HEK293 (cell line): Measurements from ENCODE around the gene UBE2F.

Source experiments
- BCL11A ChIP-seq: fragments of 450-650 bp; formaldehyde crosslinking; IDR thresholded peaks from 2 replicates; pipeline ENCODE4 v1.5.1; 2016; ENCODE audit warnings: low read depth, missing biosample characterization, missing genetic modification characterization
- GLIS1 ChIP-seq: fragments of 450-650 bp; formaldehyde crosslinking; IDR thresholded peaks from 2 replicates; pipeline ENCODE4 v1.5.1; 2016; ENCODE audit warnings: missing biosample characterization, missing genetic modification characterization
- HOXA7 ChIP-seq: sonication (generic); formaldehyde crosslinking; IDR thresholded peaks from 2 replicates; pipeline ENCODE4 v1.8.1; 2022; ENCODE audit warnings: missing genetic modification reagents, borderline replicate concordance
- KLF16 ChIP-seq: fragments of 450-650 bp; formaldehyde crosslinking; IDR thresholded peaks from 2 replicates; pipeline ENCODE4 v1.5.1; 2017; ENCODE audit warnings: missing biosample characterization, missing genetic modification characterization
- OSR2 ChIP-seq: fragments of 450-650 bp; formaldehyde crosslinking; IDR thresholded peaks from 2 replicates; pipeline ENCODE4 v1.5.1; 2016; ENCODE audit warnings: missing biosample characterization, missing genetic modification characterization
- OVOL3 ChIP-seq: fragments of 450-650 bp; formaldehyde crosslinking; IDR thresholded peaks from 2 replicates; pipeline ENCODE4 v1.5.1; 2016; ENCODE audit warnings: missing biosample characterization, missing genetic modification characterization
- SETDB1 ChIP-seq: IDR thresholded peaks from one replicate; pipeline ENCODE4 v1.6.1; 2017; ENCODE audit warnings: mild to moderate bottlenecking, low read length, moderate library complexity, mixed read lengths; ENCODE audit not compliant: insufficient read length
- ZNF121 ChIP-seq: fragments of 450-650 bp; formaldehyde crosslinking; IDR thresholded peaks from 2 replicates; pipeline ENCODE4 v1.5.1; 2016; ENCODE audit warnings: missing biosample characterization, missing genetic modification characterization
- ZNF174 ChIP-seq: fragments of 450-650 bp; formaldehyde crosslinking; IDR thresholded peaks from 2 replicates; pipeline ENCODE4 v1.5.0; 2017; ENCODE audit warnings: missing biosample characterization, mild to moderate bottlenecking, missing genetic modification characterization
- ZNF214 ChIP-seq: fragments of 450-650 bp; formaldehyde crosslinking; IDR thresholded peaks from 2 replicates; pipeline ENCODE4 v1.5.1; 2017; ENCODE audit warnings: missing biosample characterization, mild to moderate bottlenecking, missing genetic modification characterization, borderline replicate concordance
- ZNF23 ChIP-seq: fragments of 450-650 bp; formaldehyde crosslinking; IDR thresholded peaks from 2 replicates; pipeline ENCODE4 v1.5.1; 2016; ENCODE audit warnings: missing biosample characterization, missing genetic modification characterization, borderline replicate concordance
- ZNF404 ChIP-seq: fragments of 450-650 bp; formaldehyde crosslinking; IDR thresholded peaks from 2 replicates; pipeline ENCODE4 v1.5.1; 2017; ENCODE audit warnings: missing biosample characterization, missing genetic modification characterization
- ZNF416 ChIP-seq: fragments of 450-650 bp; formaldehyde crosslinking; IDR thresholded peaks from 2 replicates; pipeline ENCODE4 v1.5.1; 2016; ENCODE audit warnings: missing biosample characterization, missing genetic modification characterization
- ZNF473 ChIP-seq: fragments of 450-650 bp; formaldehyde crosslinking; IDR thresholded peaks from 2 replicates; pipeline ENCODE4 v1.5.1; 2017; ENCODE audit warnings: missing biosample characterization, missing genetic modification characterization
- ZNF610 ChIP-seq: fragments of 450-650 bp; formaldehyde crosslinking; IDR thresholded peaks from 2 replicates; pipeline ENCODE4 v1.5.1; 2016; ENCODE audit warnings: missing biosample characterization, missing genetic modification characterization, borderline replicate concordance
- ZNF629 ChIP-seq: fragments of 450-650 bp; formaldehyde crosslinking; IDR thresholded peaks from 2 replicates; pipeline ENCODE4 v1.5.1; 2017; ENCODE audit warnings: missing biosample characterization, missing genetic modification characterization
- ZNF677 ChIP-seq: fragments of 450-650 bp; IDR thresholded peaks from 2 replicates; pipeline ENCODE4 v1.5.0; 2018; ENCODE audit warnings: missing biosample characterization, mild to moderate bottlenecking, missing genetic modification characterization, moderate library complexity
- ZNF701 ChIP-seq: fragments of 450-650 bp; formaldehyde crosslinking; IDR thresholded peaks from 2 replicates; pipeline ENCODE4 v1.5.1; 2016; ENCODE audit warnings: missing biosample characterization, missing genetic modification characterization
- ZNF768 ChIP-seq: fragments of 450-650 bp; formaldehyde crosslinking; IDR thresholded peaks from 2 replicates; pipeline ENCODE4 v1.5.1; 2018; ENCODE audit warnings: missing biosample characterization, mild to moderate bottlenecking, missing genetic modification characterization
- ZNF843 ChIP-seq: fragments of 450-650 bp; formaldehyde crosslinking; IDR thresholded peaks from 2 replicates; pipeline ENCODE4 v1.5.1; 2016; ENCODE audit warnings: missing biosample characterization, missing genetic modification characterization
- ZSCAN23 ChIP-seq: fragments of 450-650 bp; formaldehyde crosslinking; IDR thresholded peaks from 2 replicates; pipeline ENCODE4 v1.5.1; 2016; ENCODE audit warnings: missing biosample characterization, missing genetic modification characterization
- ZSCAN30 ChIP-seq: fragments of 450-650 bp; IDR thresholded peaks from 2 replicates; pipeline ENCODE4 v1.5.1; 2018; ENCODE audit warnings: missing biosample characterization, mild to moderate bottlenecking, missing genetic modification characterization, moderate library complexity
- TF ChIP-seq, protein P1 (sequence below): fragments of 450-650 bp; IDR thresholded peaks from 2 replicates; pipeline ENCODE4 v1.5.1; 2018; ENCODE audit warnings: missing biosample characterization, mild to moderate bottlenecking, missing genetic modification characterization
- TF ChIP-seq, protein P2 (sequence below): fragments of 450-650 bp; formaldehyde crosslinking; IDR thresholded peaks from 2 replicates; pipeline ENCODE4 v1.5.1; 2017; ENCODE audit warnings: missing biosample characterization, missing genetic modification characterization
- TF ChIP-seq, protein P3 (sequence below): fragments of 450-650 bp; formaldehyde crosslinking; IDR thresholded peaks from 2 replicates; pipeline ENCODE4 v1.5.0; 2017; ENCODE audit warnings: missing biosample characterization, missing genetic modification characterization, borderline replicate concordance
- TF ChIP-seq, protein P4 (sequence below): fragments of 450-650 bp; formaldehyde crosslinking; IDR thresholded peaks from 2 replicates; pipeline ENCODE4 v1.5.1; 2016; ENCODE audit warnings: missing biosample characterization, missing genetic modification characterization
- TF ChIP-seq, protein P5 (sequence below): fragments of 450-650 bp; formaldehyde crosslinking; IDR thresholded peaks from 2 replicates; pipeline ENCODE4 v1.5.1; 2017; ENCODE audit warnings: missing biosample characterization, missing genetic modification characterization
- TF ChIP-seq, protein P6 (sequence below): sonication (generic); formaldehyde crosslinking; IDR thresholded peaks from 2 replicates; pipeline ENCODE4 v1.8.1; 2022; ENCODE audit warnings: mild to moderate bottlenecking, moderate library complexity, missing genetic modification reagents

The UBE2F gene

DNA sequence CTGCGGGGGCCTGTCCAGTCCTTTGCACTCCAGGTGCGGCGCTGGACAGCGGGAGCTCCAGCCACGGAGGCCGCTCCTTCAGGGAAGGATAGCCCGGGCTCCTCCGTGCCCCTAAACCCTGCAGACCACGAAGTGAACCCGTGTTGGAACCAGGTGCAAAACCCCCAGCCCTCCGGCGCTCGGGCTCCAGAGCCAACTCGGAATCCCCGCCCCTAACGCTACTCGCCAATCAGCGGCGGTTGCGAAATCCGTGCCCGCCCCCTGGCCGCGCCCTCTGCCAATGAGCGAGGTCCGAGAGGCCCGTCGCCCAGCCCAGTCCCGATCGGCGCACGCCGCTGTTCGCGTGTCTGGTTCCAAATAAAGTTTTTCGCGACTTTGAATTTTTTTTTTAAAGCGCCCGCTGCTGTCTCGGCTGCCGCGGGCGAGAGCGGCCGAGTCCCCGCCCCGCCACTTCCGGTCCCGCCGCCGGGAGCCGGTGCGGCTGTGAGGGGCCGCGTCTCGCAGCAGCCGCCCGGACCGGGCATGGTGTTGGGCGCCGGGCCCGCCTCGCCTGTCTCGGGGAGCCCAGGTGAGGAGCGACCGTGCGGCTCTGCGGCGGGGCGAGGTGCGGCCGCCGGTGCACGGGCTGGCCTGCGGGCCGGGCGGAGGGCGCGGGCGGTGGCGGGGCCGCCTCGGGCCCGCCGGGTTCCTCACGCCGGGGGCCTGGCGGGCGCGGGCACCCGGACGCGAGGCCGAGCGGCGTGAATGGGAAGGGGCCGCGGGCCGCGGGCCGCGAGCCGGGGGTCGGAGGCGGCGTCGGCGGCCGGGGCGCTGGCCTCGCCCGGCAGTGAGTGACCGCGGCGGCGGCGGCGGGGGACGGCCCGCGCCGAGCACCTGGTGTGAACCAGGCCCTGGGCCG, at the start of gene UBE2F (continued):
- TF ChIP-seq, protein P1, sequence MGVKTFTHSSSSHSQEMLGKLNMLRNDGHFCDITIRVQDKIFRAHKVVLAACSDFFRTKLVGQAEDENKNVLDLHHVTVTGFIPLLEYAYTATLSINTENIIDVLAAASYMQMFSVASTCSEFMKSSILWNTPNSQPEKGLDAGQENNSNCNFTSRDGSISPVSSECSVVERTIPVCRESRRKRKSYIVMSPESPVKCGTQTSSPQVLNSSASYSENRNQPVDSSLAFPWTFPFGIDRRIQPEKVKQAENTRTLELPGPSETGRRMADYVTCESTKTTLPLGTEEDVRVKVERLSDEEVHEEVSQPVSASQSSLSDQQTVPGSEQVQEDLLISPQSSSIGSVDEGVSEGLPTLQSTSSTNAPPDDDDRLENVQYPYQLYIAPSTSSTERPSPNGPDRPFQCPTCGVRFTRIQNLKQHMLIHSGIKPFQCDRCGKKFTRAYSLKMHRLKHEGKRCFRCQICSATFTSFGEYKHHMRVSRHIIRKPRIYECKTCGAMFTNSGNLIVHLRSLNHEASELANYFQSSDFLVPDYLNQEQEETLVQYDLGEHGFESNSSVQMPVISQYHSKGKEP (tag by site-specific recombination): peak; percentile 74
- TF ChIP-seq ZNF174 (no peak), SETDB1 (no peak), ZNF473 (no peak), ZNF843 (tag by site-specific recombination) (0 out of 2 replicates have a peak, but pooled peaks have one; percentile 30), ZSCAN23 (no peak), ZNF768 (tag by site-specific recombination) (no peak), HOXA7 (CRISPR knock-in tag) (no peak), ZNF404 (tag by site-specific recombination) (no peak), GLIS1 (no peak), ZNF629 (tag by site-specific recombination) (peak; percentile 39; the same call in 1 of the 2 replicates), ZNF610 (tag by site-specific recombination) (no peak), ZNF677 (tag by site-specific recombination) (no peak), OVOL3 (no peak), ZSCAN30 (tag by site-specific recombination) (peak; percentile 73), KLF16 (no peak; the same call in 1 of the 2 replicates), ZNF701 (tag by site-specific recombination) (no peak), BCL11A (tag by site-specific recombination) (no peak), OSR2 (tag by site-specific recombination) (no peak), ZNF121 (no peak), ZNF23 (tag by site-specific recombination) (no peak), ZNF214 (tag by site-specific recombination) (no peak), ZNF416 (tag by site-specific recombination) (no peak)
- TF ChIP-seq, protein P2, sequence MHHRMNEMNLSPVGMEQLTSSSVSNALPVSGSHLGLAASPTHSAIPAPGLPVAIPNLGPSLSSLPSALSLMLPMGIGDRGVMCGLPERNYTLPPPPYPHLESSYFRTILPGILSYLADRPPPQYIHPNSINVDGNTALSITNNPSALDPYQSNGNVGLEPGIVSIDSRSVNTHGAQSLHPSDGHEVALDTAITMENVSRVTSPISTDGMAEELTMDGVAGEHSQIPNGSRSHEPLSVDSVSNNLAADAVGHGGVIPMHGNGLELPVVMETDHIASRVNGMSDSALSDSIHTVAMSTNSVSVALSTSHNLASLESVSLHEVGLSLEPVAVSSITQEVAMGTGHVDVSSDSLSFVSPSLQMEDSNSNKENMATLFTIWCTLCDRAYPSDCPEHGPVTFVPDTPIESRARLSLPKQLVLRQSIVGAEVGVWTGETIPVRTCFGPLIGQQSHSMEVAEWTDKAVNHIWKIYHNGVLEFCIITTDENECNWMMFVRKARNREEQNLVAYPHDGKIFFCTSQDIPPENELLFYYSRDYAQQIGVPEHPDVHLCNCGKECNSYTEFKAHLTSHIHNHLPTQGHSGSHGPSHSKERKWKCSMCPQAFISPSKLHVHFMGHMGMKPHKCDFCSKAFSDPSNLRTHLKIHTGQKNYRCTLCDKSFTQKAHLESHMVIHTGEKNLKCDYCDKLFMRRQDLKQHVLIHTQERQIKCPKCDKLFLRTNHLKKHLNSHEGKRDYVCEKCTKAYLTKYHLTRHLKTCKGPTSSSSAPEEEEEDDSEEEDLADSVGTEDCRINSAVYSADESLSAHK (tag by site-specific recombination): no peak
- TF ChIP-seq, protein P3, sequence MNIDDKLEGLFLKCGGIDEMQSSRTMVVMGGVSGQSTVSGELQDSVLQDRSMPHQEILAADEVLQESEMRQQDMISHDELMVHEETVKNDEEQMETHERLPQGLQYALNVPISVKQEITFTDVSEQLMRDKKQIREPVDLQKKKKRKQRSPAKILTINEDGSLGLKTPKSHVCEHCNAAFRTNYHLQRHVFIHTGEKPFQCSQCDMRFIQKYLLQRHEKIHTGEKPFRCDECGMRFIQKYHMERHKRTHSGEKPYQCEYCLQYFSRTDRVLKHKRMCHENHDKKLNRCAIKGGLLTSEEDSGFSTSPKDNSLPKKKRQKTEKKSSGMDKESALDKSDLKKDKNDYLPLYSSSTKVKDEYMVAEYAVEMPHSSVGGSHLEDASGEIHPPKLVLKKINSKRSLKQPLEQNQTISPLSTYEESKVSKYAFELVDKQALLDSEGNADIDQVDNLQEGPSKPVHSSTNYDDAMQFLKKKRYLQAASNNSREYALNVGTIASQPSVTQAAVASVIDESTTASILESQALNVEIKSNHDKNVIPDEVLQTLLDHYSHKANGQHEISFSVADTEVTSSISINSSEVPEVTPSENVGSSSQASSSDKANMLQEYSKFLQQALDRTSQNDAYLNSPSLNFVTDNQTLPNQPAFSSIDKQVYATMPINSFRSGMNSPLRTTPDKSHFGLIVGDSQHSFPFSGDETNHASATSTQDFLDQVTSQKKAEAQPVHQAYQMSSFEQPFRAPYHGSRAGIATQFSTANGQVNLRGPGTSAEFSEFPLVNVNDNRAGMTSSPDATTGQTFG (tag by site-specific recombination): no peak
- TF ChIP-seq, protein P4, sequence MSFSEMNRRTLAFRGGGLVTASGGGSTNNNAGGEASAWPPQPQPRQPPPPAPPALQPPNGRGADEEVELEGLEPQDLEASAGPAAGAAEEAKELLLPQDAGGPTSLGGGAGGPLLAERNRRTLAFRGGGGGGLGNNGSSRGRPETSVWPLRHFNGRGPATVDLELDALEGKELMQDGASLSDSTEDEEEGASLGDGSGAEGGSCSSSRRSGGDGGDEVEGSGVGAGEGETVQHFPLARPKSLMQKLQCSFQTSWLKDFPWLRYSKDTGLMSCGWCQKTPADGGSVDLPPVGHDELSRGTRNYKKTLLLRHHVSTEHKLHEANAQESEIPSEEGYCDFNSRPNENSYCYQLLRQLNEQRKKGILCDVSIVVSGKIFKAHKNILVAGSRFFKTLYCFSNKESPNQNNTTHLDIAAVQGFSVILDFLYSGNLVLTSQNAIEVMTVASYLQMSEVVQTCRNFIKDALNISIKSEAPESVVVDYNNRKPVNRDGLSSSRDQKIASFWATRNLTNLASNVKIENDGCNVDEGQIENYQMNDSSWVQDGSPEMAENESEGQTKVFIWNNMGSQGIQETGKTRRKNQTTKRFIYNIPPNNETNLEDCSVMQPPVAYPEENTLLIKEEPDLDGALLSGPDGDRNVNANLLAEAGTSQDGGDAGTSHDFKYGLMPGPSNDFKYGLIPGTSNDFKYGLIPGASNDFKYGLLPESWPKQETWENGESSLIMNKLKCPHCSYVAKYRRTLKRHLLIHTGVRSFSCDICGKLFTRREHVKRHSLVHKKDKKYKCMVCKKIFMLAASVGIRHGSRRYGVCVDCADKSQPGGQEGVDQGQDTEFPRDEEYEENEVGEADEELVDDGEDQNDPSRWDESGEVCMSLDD (tag by site-specific recombination): no peak
- TF ChIP-seq, protein P5, sequence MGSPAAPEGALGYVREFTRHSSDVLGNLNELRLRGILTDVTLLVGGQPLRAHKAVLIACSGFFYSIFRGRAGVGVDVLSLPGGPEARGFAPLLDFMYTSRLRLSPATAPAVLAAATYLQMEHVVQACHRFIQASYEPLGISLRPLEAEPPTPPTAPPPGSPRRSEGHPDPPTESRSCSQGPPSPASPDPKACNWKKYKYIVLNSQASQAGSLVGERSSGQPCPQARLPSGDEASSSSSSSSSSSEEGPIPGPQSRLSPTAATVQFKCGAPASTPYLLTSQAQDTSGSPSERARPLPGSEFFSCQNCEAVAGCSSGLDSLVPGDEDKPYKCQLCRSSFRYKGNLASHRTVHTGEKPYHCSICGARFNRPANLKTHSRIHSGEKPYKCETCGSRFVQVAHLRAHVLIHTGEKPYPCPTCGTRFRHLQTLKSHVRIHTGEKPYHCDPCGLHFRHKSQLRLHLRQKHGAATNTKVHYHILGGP (tag by site-specific recombination): no peak
- TF ChIP-seq, protein P6, sequence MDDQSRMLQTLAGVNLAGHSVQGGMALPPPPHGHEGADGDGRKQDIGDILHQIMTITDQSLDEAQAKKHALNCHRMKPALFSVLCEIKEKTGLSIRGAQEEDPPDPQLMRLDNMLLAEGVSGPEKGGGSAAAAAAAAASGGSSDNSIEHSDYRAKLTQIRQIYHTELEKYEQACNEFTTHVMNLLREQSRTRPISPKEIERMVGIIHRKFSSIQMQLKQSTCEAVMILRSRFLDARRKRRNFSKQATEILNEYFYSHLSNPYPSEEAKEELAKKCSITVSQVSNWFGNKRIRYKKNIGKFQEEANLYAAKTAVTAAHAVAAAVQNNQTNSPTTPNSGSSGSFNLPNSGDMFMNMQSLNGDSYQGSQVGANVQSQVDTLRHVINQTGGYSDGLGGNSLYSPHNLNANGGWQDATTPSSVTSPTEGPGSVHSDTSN (CRISPR knock-in tag): 0 out of 2 replicates have a peak, but pooled peaks have one; percentile 19
